Measurements from ENCODE around the gene SPATA4.

The SPATA4 gene

DNA sequence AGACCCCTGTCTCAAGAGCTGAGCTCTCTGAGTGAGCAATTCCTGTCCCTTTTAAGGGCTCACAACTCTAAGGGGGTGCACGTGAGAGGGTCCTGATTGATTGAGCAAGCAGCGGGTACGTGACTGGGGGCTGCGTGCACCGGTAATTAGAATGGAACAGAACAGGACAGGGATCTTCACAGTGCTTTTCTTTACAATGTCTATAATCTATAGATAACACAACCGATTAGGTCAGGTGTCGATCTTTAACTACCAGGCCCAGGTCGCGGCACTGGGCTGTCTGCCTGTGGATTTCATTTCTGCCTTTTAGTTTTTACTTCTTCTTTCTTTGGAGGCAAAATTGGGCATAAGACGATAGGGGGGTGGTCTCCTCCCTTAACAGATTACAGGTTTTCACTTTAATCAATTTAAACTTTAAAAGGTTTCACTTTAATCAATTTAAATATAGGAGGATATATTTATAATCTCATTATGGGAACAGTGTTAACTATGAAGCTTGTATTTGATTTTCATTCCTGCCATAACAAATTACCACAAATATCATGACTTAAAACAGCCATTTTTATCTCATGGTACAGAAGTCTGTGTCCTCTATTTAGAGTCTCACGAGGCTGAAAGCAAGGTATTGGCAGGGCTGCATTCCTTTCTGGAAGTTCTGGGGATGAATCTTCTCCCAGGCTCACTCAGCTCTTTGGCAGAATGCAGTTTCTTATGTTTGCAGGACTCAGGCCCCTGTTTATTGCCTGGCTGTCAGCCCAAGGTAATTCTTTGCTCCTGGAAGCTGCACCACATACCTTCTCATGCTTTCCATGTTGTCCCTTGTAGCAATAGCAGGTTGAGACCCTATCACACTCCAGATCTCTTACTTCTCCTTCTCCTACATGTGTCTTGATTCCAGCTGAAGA is 5.2 kb downstream of the SPATA4 start:
- DNase-seq = no peak

DNA sequence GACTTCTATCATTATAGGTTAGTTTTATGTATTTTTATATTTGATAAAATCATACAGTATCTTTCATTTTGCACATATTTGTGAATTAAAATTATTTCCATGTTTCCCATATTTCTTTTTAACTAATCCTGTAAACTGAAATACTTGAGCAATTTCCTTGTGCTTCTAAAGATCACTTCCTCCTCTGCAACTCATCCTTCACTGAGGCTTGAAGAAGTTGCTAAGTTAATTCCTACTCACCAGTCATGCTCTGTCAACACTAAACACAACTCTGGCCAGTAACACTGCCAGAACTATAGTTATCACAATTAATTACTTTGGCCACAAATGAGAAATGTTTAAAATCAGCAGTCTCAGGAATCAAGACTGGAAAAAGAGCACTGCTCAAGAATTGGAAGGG is 6.7 kb downstream of the SPATA4 start:
- DNase-seq = peak; percentile 39

DNA sequence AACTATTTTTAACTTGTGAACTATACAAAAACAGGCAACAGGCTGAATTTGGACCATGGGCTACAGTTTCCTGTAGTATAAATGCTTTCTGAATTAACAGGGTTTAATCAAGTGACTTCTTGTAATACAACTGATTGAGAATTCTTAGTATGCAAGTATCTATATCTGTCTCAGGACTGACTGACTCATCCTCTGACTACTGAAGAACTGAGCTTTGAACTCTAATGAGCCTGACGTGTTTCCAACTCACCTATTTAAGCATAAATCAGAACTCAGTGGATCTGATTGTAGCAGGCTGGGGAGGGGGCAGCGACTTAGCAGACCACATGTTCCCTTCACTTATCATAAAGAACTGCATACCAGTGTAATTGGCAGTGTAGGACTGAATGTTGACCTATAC is 7.8 kb downstream of the SPATA4 start:
- no peak for DNase-seq

DNA sequence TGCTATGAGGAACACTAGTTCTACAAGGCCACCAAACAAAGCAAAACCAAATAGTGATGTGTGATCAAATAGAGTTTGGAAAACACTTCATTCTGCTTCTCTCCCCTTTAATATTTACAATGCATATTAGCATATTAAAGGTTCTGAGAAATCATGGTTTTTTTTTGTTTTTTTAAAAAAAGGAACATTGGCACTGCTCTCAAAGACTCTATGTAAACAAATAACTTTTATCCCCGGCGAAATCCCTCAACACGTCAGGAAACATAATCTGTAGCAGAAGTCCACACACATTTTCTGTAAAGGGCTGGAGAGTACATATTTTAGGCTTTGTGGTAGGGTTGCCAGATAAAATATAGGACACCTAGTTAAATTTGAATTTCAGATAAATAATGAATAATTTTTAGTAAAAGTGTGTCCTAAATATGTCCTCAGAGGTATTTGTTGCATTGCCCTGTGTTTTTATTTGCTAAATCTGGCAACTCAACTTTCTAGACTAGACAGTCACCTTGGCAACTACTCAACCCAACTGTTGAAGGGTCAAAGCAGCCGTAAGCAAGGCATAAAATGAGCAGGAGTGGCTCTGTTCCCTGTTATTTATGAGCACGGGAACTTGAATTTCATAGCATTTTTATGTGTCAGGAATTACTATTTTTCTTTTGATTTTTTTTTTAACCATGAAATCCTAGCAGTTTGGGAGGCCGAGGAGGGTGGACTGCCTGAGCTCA is 8.6 kb downstream of the SPATA4 start:
- no peak for DNase-seq

DNA sequence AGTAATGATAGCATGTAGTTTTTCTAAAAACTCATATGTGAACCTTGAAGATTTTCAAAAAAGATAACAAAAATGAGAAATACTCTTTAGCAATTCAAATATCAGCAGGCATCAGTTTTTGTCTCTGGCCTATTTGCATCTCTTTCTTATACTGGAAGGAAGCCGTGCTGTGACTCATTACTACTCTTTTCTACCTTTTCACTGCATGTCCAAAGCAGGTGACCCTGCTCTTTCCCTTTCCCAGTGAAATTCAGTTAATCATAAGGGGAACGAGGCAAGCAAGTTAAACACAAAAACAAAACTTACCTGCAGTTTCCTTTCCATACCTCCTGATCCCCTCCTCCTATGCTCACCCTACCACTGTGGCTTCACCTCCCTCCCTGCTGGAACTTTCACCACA is 9.3 kb downstream of the SPATA4 start:
- DNase-seq = no peak

DNA sequence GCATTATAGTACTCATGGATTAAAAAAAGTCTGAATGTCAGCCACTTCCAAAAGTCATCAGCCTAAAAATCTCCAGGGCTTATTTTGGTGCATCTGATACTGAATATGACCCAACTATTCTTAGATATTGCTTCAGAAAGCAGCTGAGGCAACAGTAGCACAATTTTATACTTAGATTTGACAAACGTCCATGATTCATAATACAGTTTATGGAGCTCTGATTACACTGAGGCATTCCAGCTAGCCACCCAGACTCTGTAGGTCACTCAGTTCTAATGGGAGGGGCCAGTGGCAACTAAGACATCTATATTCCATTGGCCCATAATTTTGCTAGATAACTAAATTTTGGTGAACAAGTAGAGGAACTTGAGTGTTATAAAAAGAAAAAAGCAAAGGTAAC is 10.3 kb downstream of the SPATA4 start:
- DNase-seq = no peak

DNA sequence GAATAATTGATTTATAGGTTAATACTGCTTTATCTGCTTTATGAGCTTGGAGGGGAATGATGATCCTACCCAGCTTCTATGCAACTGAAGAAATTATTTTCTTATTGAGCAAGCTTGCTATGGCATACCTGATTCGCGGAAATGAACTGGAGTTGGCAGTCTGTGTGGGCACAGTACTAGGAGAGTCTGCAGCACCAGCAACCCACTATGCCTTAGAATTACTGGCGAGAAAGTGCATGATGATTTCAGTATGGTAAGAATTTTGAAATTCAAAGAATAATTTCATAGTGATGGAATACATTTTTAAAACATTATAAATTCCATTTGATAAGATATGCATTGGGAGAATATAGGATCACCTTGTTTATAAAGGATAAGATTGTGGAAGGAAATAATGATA is 32.3 kb downstream of the SPATA4 start:
- DNase-seq = no peak

DNA sequence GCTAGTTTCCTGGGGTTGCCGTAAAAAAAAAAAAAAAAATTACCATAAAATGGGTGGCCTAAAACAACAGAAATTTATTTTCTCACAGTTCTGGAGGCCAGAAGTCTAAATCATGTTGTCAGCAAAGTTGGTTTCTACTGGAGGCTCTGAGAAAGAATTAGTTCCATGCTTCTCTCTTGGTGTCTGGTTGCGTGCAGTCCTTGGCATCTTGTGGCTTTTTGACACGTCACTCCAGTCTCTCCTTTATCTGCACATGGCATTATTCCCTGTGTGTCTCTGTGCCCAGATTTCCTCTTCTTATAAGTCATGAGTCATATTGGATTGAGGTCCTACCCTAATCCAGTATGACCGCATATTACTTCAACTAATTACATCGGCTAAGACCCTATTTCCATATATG is 38.7 kb downstream of the SPATA4 start:
- no peak for DNase-seq

DNA sequence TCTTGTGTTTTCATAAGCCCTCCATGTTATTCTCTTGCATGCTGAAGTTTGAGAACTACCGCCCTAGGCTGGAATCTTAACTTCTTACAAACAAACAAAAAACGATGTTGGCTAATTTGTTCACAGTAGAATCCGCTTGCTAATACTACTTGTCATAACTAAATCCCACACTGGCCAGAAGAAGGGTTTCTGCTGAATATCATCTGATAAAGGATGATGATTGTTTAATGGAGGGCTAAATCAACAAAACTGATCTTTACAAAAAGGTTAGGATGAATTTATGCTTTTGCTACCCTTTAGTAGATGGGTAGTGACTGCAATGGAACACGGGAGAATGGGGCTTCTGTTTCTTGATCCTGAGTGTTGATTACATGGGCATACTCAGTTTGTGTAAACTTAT is 42.3 kb downstream of the SPATA4 start:
- no peak for DNase-seq

DNA sequence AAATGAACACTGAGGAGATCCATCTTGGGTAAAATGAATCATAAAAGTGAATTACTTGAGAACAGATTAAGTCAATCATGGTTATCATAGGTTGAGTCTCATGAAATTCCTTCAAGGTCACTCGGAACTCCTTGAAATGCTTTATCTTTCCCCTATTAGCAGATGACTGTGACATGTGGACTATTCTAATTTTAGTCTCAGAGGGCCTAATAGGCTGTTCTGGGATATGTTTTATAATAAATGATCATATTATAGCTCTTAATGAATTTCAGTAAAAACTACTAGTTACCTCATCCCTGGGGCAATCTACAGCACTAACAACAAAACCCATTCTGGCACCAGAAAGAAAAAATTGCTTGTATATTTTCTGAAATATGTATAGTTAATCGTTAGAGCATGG is 44.7 kb downstream of the SPATA4 start:
- DNase-seq = no peak

DNA sequence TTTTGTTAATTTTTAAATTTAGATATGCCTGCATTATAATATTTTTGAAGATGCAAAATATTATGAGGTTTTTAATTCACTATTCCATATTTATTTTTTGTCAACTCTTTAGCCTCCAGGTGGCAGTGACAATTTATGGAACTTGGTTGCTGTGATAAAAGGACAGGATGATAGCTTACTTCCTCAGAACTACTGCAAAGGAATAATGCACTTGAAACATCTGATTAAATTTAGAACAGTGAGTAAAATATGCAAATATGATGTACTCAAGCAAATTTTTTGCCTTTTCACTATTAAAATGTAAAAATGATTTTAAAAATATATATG is 45.1 kb downstream of the SPATA4 start:
- DNase-seq = peak; percentile 17

DNA sequence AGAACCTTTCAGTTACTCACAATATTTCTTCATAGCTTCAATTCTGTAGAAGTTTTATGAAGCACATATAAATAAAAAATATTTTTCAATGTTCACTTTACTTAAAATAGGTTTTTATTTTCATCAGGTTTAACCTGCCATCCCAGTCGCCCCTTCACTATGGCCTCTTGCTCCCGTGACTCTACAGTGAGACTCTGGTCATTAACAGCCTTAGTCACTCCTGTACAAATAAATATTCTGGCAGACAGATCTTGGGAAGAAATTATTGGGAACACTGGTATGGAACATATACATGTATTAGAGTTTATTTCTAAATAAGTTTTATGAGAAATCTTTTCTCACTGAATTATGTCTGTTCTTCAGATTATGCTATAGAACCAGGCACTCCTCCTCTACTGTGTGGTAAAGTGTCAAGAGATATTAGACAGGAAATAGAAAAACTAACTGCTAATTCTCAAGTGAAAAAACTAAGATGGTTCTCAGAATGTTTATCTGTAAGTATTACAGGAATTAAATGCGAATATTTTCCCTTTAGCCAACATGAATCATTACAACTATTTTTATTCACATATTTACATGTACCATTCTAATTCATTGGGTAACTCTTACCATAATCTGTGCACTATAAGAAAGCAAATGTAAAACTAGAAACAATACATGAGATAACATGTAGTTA is 45.6 kb downstream of the SPATA4 start:
- no peak for DNase-seq

DNA sequence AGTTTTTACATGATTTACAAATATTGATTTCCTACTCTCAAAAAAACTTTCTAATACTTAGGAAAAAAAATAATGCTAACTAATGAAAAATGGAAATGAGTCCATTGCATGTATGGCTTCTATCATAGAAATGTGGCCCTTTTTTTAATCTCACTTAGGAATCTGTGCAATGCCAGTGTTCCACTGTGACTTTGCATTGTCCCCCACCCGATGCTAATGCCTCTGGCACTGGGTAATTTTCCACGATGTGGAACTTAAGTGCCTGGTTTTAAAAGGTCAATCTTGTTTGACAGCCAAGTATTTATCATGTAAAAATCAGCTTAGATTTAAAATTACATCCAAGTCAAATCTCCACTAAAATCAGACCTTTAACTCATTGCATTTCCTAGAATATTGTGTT is 53.1 kb downstream of the SPATA4 start:
- no peak for DNase-seq

DNA sequence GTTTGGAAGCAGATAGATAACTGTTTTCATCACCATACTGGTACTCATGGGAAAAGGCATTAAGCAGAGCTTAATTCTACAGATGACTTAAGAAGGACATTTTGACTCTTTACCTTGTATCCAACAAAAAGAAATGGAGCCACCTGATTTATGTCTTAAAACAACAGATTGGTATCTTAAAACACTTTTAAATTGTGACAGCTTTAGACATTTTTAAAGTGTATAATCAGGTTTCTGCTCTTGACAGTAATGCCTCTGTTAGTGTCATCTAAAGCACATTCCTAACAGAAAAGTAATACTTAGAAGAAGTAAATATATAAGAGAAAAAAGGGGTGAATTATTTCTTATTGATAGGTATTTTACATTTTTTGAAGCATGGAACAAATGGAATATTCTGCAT is 55.9 kb downstream of the SPATA4 start:
- no peak for DNase-seq

DNA sequence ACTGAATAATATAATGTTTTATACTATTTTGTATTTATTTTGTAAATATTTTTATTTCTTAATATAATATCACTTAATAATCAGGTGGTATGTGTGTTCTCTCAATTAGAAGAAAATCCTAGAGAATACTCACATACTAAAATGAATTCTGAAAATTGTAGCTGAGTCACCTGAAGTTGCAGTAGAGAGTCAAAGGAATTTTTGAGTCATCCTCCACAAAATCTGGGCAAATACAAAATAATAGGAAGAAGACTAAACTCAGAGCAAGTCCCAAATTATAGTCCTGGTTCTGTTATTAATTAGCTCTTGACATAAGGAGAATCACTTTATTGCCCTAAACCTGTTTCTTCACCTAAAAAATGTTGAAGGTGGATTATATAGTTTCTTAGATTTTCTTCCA is 57.8 kb downstream of the SPATA4 start:
- DNase-seq = no peak

DNA sequence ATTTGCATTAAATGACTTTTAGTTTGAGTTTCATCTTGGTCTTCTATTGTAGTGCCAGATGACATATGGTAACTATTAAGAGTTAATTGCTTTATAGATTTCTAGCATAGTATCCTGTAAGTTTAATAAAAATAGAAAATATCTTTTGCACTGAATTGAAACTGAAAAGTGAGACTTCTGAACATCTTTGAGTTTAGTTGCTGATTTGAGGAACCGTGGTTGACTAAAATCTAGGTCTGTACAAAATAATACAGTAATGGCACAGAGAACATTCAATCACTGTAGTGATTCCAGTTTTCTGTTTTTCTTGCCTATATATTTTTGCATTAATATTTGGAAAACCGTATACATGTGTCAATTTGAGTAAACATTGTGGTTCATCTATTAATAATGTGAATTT is 60.7 kb downstream of the SPATA4 start:
- no peak for DNase-seq
